Liver (tissue), 9 donors: ENCODE data around the gene ECHDC3. TPM values are rescaled to one million over a fixed set of nuclear protein-coding genes. Genes with fewer than 3 reads are reported as not detected.

Experiments used
- DNase-seq: peaks from one replicate; pipeline ENCODE4 v3.0.0-alpha.2; 2017; ENCODE audit warnings: low spot score
- H3K27ac ChIP-seq, 2 donors: one replicate each; pipeline ENCODE4 v1.7.0; 2013; ENCODE audit warnings: inconsistent platforms in 2 of 2, low read length in 2 of 2, control low read depth in 1 of 2, low read depth in 1 of 2, mild to moderate bottlenecking in 1 of 2
- H3K27me3 ChIP-seq, 4 donors: one replicate each; pipeline versions ENCODE4 v1.6.1 to v1.7.0; 2013; ENCODE audit warnings: low read length in 3 of 4, inconsistent platforms in 1 of 4, mild to moderate bottlenecking in 1 of 4, moderate library complexity in 1 of 4; ENCODE audit not compliant: control insufficient read depth in 4 of 4, insufficient read depth in 4 of 4
- H3K36me3 ChIP-seq, 4 donors: one replicate each; pipeline versions ENCODE4 v1.6.1 to v1.7.0; 2013; ENCODE audit warnings: low read length in 3 of 4, mild to moderate bottlenecking in 3 of 4, low read depth in 1 of 4, moderate library complexity in 1 of 4; ENCODE audit not compliant: control insufficient read depth in 4 of 4, insufficient read depth in 3 of 4
- H3K4me1 ChIP-seq, 4 donors: one replicate each; pipeline versions ENCODE4 v1.6.1 to v1.7.0; 2013; ENCODE audit warnings: low read length in 3 of 4, mild to moderate bottlenecking in 3 of 4, moderate library complexity in 1 of 4; ENCODE audit not compliant: control insufficient read depth in 4 of 4, insufficient read depth in 4 of 4
- H3K4me3 ChIP-seq, 3 donors: one replicate each; pipeline versions ENCODE4 v1.6.1 to v1.7.0; 2013; ENCODE audit warnings: low read length in 3 of 3, control low read depth in 1 of 3, low read depth in 1 of 3, mild to moderate bottlenecking in 1 of 3
- H3K9ac ChIP-seq, 2 donors: one replicate each; pipeline ENCODE4 v1.7.0; 2013; ENCODE audit warnings: low read length in 2 of 2, mild to moderate bottlenecking in 2 of 2, moderate library complexity in 2 of 2, control low read depth in 1 of 2, low read depth in 1 of 2
- H3K9me3 ChIP-seq, 4 donors: one replicate each; pipeline versions ENCODE4 v1.6.1 to v1.7.0; 2013; ENCODE audit warnings: low read length in 3 of 4; ENCODE audit not compliant: control insufficient read depth in 4 of 4
- ATF3 ChIP-seq: IDR thresholded peaks from 2 replicates; pipeline ENCODE4 v1.6.1; 2016; ENCODE audit warnings: antibody characterized with exemption
- CTCF ChIP-seq: fragments of 150-350 bp; IDR thresholded peaks from 2 replicates; pipeline ENCODE4 v1.5.1; 2017; ENCODE audit warnings: improper control_type of control experiment, low read depth, low read length; ENCODE audit not compliant: missing input control
- EGR1 ChIP-seq, 2 donors: IDR thresholded peaks; 2 replicates each; pipeline ENCODE4 v1.6.1; 2016 to 2018; ENCODE audit warnings: antibody characterized with exemption in 2 of 2, low read depth in 2 of 2
- FOXA2 ChIP-seq: IDR thresholded peaks from 2 replicates; pipeline ENCODE4 v1.6.1; 2016; ENCODE audit warnings: antibody characterized with exemption
- GABPA ChIP-seq, 2 donors: IDR thresholded peaks in 1 of 2; conservative IDR thresholded peaks in 1 of 2; 2 replicates each; pipeline ENCODE4 v1.6.1; 2016; ENCODE audit warnings: antibody characterized with exemption in 2 of 2, mild to moderate bottlenecking in 1 of 2, moderate library complexity in 1 of 2
- HNF4A ChIP-seq, 2 donors: conservative IDR thresholded peaks; 2 replicates each; pipeline ENCODE4 v1.6.1; 2016; ENCODE audit warnings: antibody characterized with exemption in 2 of 2, mild to moderate bottlenecking in 2 of 2
- JUND ChIP-seq, 2 donors: IDR thresholded peaks; 2 replicates each; pipeline ENCODE4 v1.6.1; 2016; ENCODE audit warnings: antibody characterized with exemption in 2 of 2
- NR2F2 ChIP-seq: IDR thresholded peaks from 2 replicates; pipeline ENCODE4 v1.6.1; 2016; ENCODE audit warnings: antibody characterized with exemption
- REST ChIP-seq: IDR thresholded peaks from 2 replicates; pipeline ENCODE4 v1.6.1; 2016; ENCODE audit warnings: antibody characterized with exemption, mild to moderate bottlenecking
- RXRA ChIP-seq, 2 donors: IDR thresholded peaks; 2 replicates each; pipeline ENCODE4 v1.6.1; 2017 to 2018; ENCODE audit warnings: antibody characterized with exemption in 2 of 2, mild to moderate bottlenecking in 1 of 2
- SP1 ChIP-seq: IDR thresholded peaks from 2 replicates; pipeline ENCODE4 v1.6.1; 2018; ENCODE audit warnings: antibody characterized with exemption, mild to moderate bottlenecking
- TAF1 ChIP-seq: conservative IDR thresholded peaks from 2 replicates; pipeline ENCODE4 v1.6.1; 2016; ENCODE audit warnings: antibody characterized with exemption, mild to moderate bottlenecking
- YY1 ChIP-seq: IDR thresholded peaks from 2 replicates; pipeline ENCODE4 v1.6.1; 2016; ENCODE audit warnings: antibody characterized with exemption, mild to moderate bottlenecking
- WGBS: extraction: QIAGEN DNeasy Blood & Tissue Kit; methylation state at CpG from one replicate; pipeline ENCODE4 v1.1.7; 2013; 5-methylcytosine and 5-hydroxymethylcytosine counted together
- polyA plus RNA-seq, 2 donors: library from polyadenylated mRNA; stranded (reverse) in 1 of 2; unstranded in 1 of 2; fragments of 200-250 nt in 1 of 2; fragments of >200 nt in 1 of 2; fragmentation: Nextera tagmentation in 1 of 2; extraction: Ambion mirVana in 1 of 2; gene quantifications; one replicate each; pipeline versions ENCODE4 v1.2.1 to v1.2.3, GENCODE V29; 2013 to 2015
- total RNA-seq, 2 donors: library from RNA; depleted of rRNA; stranded (reverse); fragments of >200 nt; gene quantifications; one replicate each; pipeline ENCODE4 v1.2.3, GENCODE V29; 2014
- TF ChIP-seq, protein P1 (sequence below): IDR thresholded peaks from 2 replicates; pipeline ENCODE4 v1.6.1; 2016; ENCODE audit warnings: antibody characterized with exemption
- donor health status: healthy.
- donor health status: healthy.
- donor health status: healthy.
- donor health status: healthy.
- donor health status: healthy.

Gene ECHDC3
- total and polyA plus RNA-seq, 4 donors: 6.1 to 144 (median 97.3) TPM

- Histone ChIP-seq H3K27me3 (no peaks in the 10 kb centered on the region), H3K9ac (no peak overlapping the region), H3K4me1 (peaks cover 0 to 27% (median 21%) of the 10 kb centered on the region in 4 donors), H3K4me3 (no peak overlapping the region), H3K27ac (no peak overlapping the region), H3K9me3 (no peaks in the 10 kb centered on the region), H3K36me3 (peaks cover 1 to 16% (median 12%) of the 10 kb centered on the region in 4 donors)
- no peak for DNase-seq
- 76% methylated on average over 5 of the region's 5 CpGs for WGBS
- TF ChIP-seq GABPA (IDR thresholded peaks at IDR 0.05 in 1 of 2, conservative IDR thresholded peaks at IDR 0.05 in 1 of 2) (no peak), YY1 (no peak), SP1 (no peak), EGR1 (IDR thresholded peaks at IDR 0.05; ENCODE audit: low read depth in 2 of 2) (no peak), FOXA2 (no peak), TAF1 (no peak), HNF4A (conservative IDR thresholded peaks at IDR 0.05) (no peak), ATF3 (no peak), JUND (IDR thresholded peaks at IDR 0.05) (no peak)
- TF ChIP-seq, protein P1, sequence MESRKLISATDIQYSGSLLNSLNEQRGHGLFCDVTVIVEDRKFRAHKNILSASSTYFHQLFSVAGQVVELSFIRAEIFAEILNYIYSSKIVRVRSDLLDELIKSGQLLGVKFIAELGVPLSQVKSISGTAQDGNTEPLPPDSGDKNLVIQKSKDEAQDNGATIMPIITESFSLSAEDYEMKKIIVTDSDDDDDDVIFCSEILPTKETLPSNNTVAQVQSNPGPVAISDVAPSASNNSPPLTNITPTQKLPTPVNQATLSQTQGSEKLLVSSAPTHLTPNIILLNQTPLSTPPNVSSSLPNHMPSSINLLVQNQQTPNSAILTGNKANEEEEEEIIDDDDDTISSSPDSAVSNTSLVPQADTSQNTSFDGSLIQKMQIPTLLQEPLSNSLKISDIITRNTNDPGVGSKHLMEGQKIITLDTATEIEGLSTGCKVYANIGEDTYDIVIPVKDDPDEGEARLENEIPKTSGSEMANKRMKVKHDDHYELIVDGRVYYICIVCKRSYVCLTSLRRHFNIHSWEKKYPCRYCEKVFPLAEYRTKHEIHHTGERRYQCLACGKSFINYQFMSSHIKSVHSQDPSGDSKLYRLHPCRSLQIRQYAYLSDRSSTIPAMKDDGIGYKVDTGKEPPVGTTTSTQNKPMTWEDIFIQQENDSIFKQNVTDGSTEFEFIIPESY: no peak
These were observed 6.7 kb downstream of the ECHDC3 start for GRCh38 chr10:11748866-11749265.

- WGBS: 98% methylated on average over 2 of the region's 2 CpGs
- Histone ChIP-seq H3K36me3 (peaks cover 1 to 19% (median 13%) of the 10 kb centered on the region in 4 donors), H3K4me3 (no peak overlapping the region), H3K27ac (no peak overlapping the region), H3K9ac (no peak overlapping the region), H3K4me1 (peaks cover 0 to 25% (median 16%) of the 10 kb centered on the region in 4 donors), H3K27me3 (no peaks in the 10 kb centered on the region), H3K9me3 (no peaks in the 10 kb centered on the region)
- TF ChIP-seq CTCF (no peak), GABPA (IDR thresholded peaks at IDR 0.05 in 1 of 2, conservative IDR thresholded peaks at IDR 0.05 in 1 of 2) (no peak), RXRA (IDR thresholded peaks at IDR 0.05) (no peak), ATF3 (no peak), YY1 (no peak), NR2F2 (no peak), REST (no peak), SP1 (no peak)
- no peak for DNase-seq
These were observed 8.2 kb downstream of the ECHDC3 start for GRCh38 chr10:11750420-11750819.
